HepG2 (cell line): ENCODE data around the gene MIA. TPM values are rescaled to one million over a fixed set of nuclear protein-coding genes. Genes with fewer than 3 reads are reported as not detected.

Source experiments
- ATAC-seq: fragments of 200-7000 bp; cut with Tn5 transposase; 3 replicates; pipeline ENCODE4 v1.9.1; 2020; ENCODE audit warnings: mild to moderate bottlenecking, moderate library complexity
- BruUV-seq: library from RNA; stranded (reverse); fragments of 400-500 nt; replicated peaks from 2 replicates; lab custom pipeline; 2021; lab: Mats Ljungman, UMichigan
- CTCF ChIA-PET: fragments of 300-600 bp; formaldehyde crosslinking; extraction: SDS; loops from one replicate; lab custom pipeline; 2021; ENCODE audit warnings: low total read pairs, inconsistent platforms, low intra/inter-chr PET ratio; lab: Yijun Ruan, JAX
- POLR2A ChIA-PET: fragments of 350-600 bp; sonication (Branson Sonifier 250); formaldehyde crosslinking; loops from one replicate; lab custom pipeline; 2020; ENCODE audit warnings: antibody characterized with exemption, inconsistent platforms; lab: Yijun Ruan, JAX
- DNase-seq: peaks from one replicate; pipeline ENCODE4 v3.0.0-alpha.2; 2015; ENCODE audit warnings: low spot score
- FAIRE-seq: peaks from 3 replicates; lab custom pipeline; 2011; peaks lifted over from hg19 to GRCh38; lab: Jason Lieb, UNC
- H2AFZ ChIP-seq: one replicate; pipeline ENCODE4 v1.6.1; 2011; ENCODE audit warnings: low read length, inconsistent platforms
- H3K27ac ChIP-seq: fragments of 300-600 bp; 3 replicates; pipeline ENCODE4 v1.8.0; 2011; ENCODE audit warnings: mixed run types, mild to moderate bottlenecking, mixed read lengths, low read length, inconsistent platforms; ENCODE audit not compliant: insufficient read depth; ENCODE audit errors: extremely low read length
- H3K27me3 ChIP-seq, 2 experiments: fragments of 200-600 bp in 1 of 2; 2 replicates in 1 of 2; 3 replicates in 1 of 2; pipeline versions ENCODE4 v1.6.0 to v1.8.0; 2011; ENCODE audit warnings: low read length in 2 of 2, mild to moderate bottlenecking in 2 of 2, moderate library complexity in 2 of 2, inconsistent platforms in 1 of 2; ENCODE audit not compliant: insufficient read depth in 2 of 2, control insufficient read depth in 1 of 2
- H3K36me3 ChIP-seq, 2 experiments: fragments of 200-600 bp in 1 of 2; replicated peaks in 1 of 2; 2 replicates in 1 of 2; 3 replicates in 1 of 2; pipeline versions ENCODE4 v1.5.1 to v1.8.0; 2011; ENCODE audit warnings: low read length in 2 of 2, inconsistent platforms in 1 of 2; ENCODE audit not compliant: insufficient read depth in 2 of 2, control insufficient read depth in 1 of 2
- H3K4me1 ChIP-seq: 2 replicates; pipeline ENCODE4 v1.5.1; 2012; ENCODE audit warnings: low read length, inconsistent platforms; ENCODE audit not compliant: insufficient read depth
- H3K4me2 ChIP-seq: 2 replicates; pipeline ENCODE4 v1.6.0; 2011; ENCODE audit warnings: low read depth, low read length, inconsistent platforms
- H3K4me3 ChIP-seq, 3 experiments: fragments of 200-600 bp in 1 of 3; sonication (generic), shearing (Covaris generic) in 1 of 3; replicated peaks in 1 of 3; 2 replicates each; pipeline ENCODE4 v1.5.1; 2011 to 2016; ENCODE audit warnings: low read length in 3 of 3, inconsistent platforms in 2 of 3, low read depth in 2 of 3, mild to moderate bottlenecking in 2 of 3, control low read depth in 1 of 3, mixed read lengths in 1 of 3; ENCODE audit not compliant: insufficient read depth in 1 of 3
- H3K79me2 ChIP-seq: one replicate; pipeline ENCODE4 v1.6.1; 2011; ENCODE audit warnings: low read length, inconsistent platforms; ENCODE audit not compliant: insufficient read depth
- H3K9ac ChIP-seq: 2 replicates; pipeline ENCODE4 v1.6.0; 2011; ENCODE audit warnings: mild to moderate bottlenecking, low read depth, low read length, inconsistent platforms; ENCODE audit not compliant: insufficient read depth
- H3K9me3 ChIP-seq: 2 replicates; pipeline ENCODE4 v1.5.1; 2012; ENCODE audit warnings: mild to moderate bottlenecking, low read length
- H4K20me1 ChIP-seq: 2 replicates; pipeline ENCODE4 v1.6.0; 2011; ENCODE audit warnings: inconsistent platforms, mild to moderate bottlenecking, low read length, moderate library complexity; ENCODE audit not compliant: insufficient read depth
- ZNF251 ChIP-seq: sonication (generic); formaldehyde crosslinking; IDR thresholded peaks from 2 replicates; pipeline ENCODE4 v1.9.0; 2021; ENCODE audit warnings: mild to moderate bottlenecking, missing genetic modification reagents
- ZSCAN30 ChIP-seq: sonication (generic); formaldehyde crosslinking; IDR thresholded peaks from 2 replicates; pipeline ENCODE4 v1.5.0; 2020; ENCODE audit warnings: mild to moderate bottlenecking, missing genetic modification reagents
- WGBS: methylation state at CpG from one replicate; pipeline ENCODE4 v1.1.6; 2017; ENCODE audit warnings: low lambda C conversion rate; 5-methylcytosine and 5-hydroxymethylcytosine counted together
- in situ Hi-C: cut with HindIII; loops from 2 replicates; pipeline ENCODE4 v1.10.0; 2017; ENCODE audit warnings: low pct_unique_long_range_greater_than_20kb; ENCODE audit not compliant: extremely low pct_ligation_motif_present
- intact Hi-C: fragments of 100-400 bp; cut with micrococcal nuclease; formaldehyde crosslinking; loops from one replicate; pipeline ENCODE4 v1.10.0; 2022; ENCODE audit not compliant: unreplicated experiment
- polyA plus RNA-seq, 8 experiments: library from polyadenylated mRNA; depleted of rRNA in 3 of 8; stranded (reverse) in 7 of 8; unstranded in 1 of 8; fragments of >200 nt; fragmentation: Illumina TruSeq in 4 of 8; extraction: Trizol in 4 of 8; gene quantifications; 2 replicates each; pipeline versions ENCODE4 v1.2.1 to v1.2.3, GENCODE V29; 2011 to 2016; ENCODE audit warnings: low read depth in 4 of 8, missing spikeins in 1 of 8, mixed read lengths in 1 of 8; ENCODE audit not compliant: insufficient read depth in 1 of 8
- total RNA-seq, 5 experiments: library from RNA; depleted of rRNA; stranded (reverse); fragments of >200 nt; fragmentation: Illumina TruSeq; extraction: Trizol; gene quantifications; 2 replicates each; pipeline ENCODE4 v1.2.3, GENCODE V29; 2016; ENCODE audit warnings: low read depth in 1 of 5
- TF ChIP-seq, protein P1 (sequence below): sonication (generic); formaldehyde crosslinking; IDR thresholded peaks from 2 replicates; pipeline ENCODE4 v1.4.0; 2020; ENCODE audit warnings: missing genetic modification reagents, mild to moderate bottlenecking, borderline replicate concordance
- TF ChIP-seq, protein P2 (sequence below): sonication (generic); formaldehyde crosslinking; IDR thresholded peaks from 2 replicates; pipeline ENCODE4 v1.4.0; 2020; ENCODE audit warnings: mild to moderate bottlenecking, missing genetic modification reagents

Gene MIA
- total and polyA plus RNA-seq, 2 of the 13 experiments (the other 11 are each of a cell fraction or from before 2014, with no cell fraction given) = 0.61 TPM; not detected in 1

GRCh38 chr19:40740747-40741146, 34.6 kb upstream of the MIA start:
- H3K36me3 ChIP-seq = peaks cover 11 to 30% of the 10 kb centered on the region in 2 experiments
- CTCF ChIA-PET = no interaction called here
- H3K9me3 ChIP-seq = no peaks in the 10 kb centered on the region
- intact Hi-C loops (no loop called here), in situ Hi-C loops (no loop called here)
- TF ChIP-seq ZNF251 (CRISPR knock-in tag) (no peak), ZSCAN30 (CRISPR knock-in tag) (no peak)
- TF ChIP-seq, protein P1, sequence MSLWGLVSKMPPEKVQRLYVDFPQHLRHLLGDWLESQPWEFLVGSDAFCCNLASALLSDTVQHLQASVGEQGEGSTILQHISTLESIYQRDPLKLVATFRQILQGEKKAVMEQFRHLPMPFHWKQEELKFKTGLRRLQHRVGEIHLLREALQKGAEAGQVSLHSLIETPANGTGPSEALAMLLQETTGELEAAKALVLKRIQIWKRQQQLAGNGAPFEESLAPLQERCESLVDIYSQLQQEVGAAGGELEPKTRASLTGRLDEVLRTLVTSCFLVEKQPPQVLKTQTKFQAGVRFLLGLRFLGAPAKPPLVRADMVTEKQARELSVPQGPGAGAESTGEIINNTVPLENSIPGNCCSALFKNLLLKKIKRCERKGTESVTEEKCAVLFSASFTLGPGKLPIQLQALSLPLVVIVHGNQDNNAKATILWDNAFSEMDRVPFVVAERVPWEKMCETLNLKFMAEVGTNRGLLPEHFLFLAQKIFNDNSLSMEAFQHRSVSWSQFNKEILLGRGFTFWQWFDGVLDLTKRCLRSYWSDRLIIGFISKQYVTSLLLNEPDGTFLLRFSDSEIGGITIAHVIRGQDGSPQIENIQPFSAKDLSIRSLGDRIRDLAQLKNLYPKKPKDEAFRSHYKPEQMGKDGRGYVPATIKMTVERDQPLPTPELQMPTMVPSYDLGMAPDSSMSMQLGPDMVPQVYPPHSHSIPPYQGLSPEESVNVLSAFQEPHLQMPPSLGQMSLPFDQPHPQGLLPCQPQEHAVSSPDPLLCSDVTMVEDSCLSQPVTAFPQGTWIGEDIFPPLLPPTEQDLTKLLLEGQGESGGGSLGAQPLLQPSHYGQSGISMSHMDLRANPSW (CRISPR knock-in tag) = no peak
- TF ChIP-seq, protein P2, sequence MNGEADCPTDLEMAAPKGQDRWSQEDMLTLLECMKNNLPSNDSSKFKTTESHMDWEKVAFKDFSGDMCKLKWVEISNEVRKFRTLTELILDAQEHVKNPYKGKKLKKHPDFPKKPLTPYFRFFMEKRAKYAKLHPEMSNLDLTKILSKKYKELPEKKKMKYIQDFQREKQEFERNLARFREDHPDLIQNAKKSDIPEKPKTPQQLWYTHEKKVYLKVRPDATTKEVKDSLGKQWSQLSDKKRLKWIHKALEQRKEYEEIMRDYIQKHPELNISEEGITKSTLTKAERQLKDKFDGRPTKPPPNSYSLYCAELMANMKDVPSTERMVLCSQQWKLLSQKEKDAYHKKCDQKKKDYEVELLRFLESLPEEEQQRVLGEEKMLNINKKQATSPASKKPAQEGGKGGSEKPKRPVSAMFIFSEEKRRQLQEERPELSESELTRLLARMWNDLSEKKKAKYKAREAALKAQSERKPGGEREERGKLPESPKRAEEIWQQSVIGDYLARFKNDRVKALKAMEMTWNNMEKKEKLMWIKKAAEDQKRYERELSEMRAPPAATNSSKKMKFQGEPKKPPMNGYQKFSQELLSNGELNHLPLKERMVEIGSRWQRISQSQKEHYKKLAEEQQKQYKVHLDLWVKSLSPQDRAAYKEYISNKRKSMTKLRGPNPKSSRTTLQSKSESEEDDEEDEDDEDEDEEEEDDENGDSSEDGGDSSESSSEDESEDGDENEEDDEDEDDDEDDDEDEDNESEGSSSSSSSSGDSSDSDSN = no peak
- POLR2A ChIA-PET = interaction anchor here (1.1 to 1.4 kb wide), 3 partner anchors 10 to 24 kb away, joined by 3 read pairs; partner anchors contain the start of genes ACTMAP, COQ8B, ITPKC and SNRPA
- no peak overlapping the region for H3K9ac ChIP-seq
- no peak overlapping the region for H3K4me3 ChIP-seq
- no peak for FAIRE-seq
- BruUV-seq = no TSS peak
- H3K27ac ChIP-seq = no peak overlapping the region
- no peak overlapping the region for H2AFZ ChIP-seq
- 98% methylated on average over 6 of the region's 6 CpGs for WGBS
- no peaks in the 10 kb centered on the region for H3K27me3 ChIP-seq
- no peaks in the 10 kb centered on the region for H3K79me2 ChIP-seq
- H3K4me2 ChIP-seq = no peak overlapping the region
- no peak for DNase-seq
- ATAC-seq = no peak
- peaks cover 19% of the 10 kb centered on the region for H3K4me1 ChIP-seq
- H4K20me1 ChIP-seq = no peaks in the 10 kb centered on the region
